ENCODE measurements around the gene KLHL4. TPM values are rescaled to one million over a fixed set of nuclear protein-coding genes. Genes with fewer than 3 reads are reported as not detected.

Gene KLHL4
- total RNA-seq, 4 donors from 2014 or later = 1.5 to 3.1 (median 2.0) TPM

- H3K27me3 ChIP-seq = no peaks in the 10 kb centered on the region
- H3K9me3 ChIP-seq = no peaks in the 10 kb centered on the region
- no peaks in the 10 kb centered on the region for H3K36me3 ChIP-seq
- no peaks in the 10 kb centered on the region for H3K4me1 ChIP-seq
- no peak for ATAC-seq
- 42 to 78% methylated on average over 2 to 6 of the region's 10 CpGs for WGBS, 2 donors (ENCODE audit: low coverage in 1 of 2)
- TF ChIP-seq POLR2A (IDR thresholded peaks at IDR 0.05) (no peak), POLR2AphosphoS5 (IDR thresholded peaks at IDR 0.05) (no peak), EP300 (IDR thresholded peaks at IDR 0.05) (no peak)
- no peak overlapping the region for H3K4me3 ChIP-seq
- H3K27ac ChIP-seq = no peak overlapping the region
Measured at GRCh38 chrX:87528487-87528886, 10.9 kb downstream of the KLHL4 start.

DNA sequence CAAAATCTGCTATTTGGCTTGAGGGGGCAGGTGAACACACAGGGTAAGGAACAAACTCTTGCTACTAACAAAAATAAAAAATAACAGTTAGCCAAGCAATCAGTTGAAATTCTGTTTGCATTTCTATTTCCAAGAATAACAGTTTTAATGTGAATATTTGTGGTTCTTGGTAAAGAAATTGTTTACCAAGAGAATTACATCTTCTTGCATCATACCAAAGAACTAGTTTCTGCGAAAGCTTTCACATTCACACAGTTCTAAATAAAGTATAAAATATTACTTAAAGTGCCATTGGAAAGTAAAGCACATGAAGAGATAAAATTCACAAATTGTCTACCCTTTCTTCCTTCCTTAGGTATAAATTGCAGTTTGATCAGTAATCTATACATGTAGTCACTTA is 54.4 kb downstream of the KLHL4 start:
- 88 to 100% methylated on average over 1 of the region's 1 CpG for WGBS, 2 donors (ENCODE audit: low coverage in 1 of 2)
- TF ChIP-seq, protein P1, sequence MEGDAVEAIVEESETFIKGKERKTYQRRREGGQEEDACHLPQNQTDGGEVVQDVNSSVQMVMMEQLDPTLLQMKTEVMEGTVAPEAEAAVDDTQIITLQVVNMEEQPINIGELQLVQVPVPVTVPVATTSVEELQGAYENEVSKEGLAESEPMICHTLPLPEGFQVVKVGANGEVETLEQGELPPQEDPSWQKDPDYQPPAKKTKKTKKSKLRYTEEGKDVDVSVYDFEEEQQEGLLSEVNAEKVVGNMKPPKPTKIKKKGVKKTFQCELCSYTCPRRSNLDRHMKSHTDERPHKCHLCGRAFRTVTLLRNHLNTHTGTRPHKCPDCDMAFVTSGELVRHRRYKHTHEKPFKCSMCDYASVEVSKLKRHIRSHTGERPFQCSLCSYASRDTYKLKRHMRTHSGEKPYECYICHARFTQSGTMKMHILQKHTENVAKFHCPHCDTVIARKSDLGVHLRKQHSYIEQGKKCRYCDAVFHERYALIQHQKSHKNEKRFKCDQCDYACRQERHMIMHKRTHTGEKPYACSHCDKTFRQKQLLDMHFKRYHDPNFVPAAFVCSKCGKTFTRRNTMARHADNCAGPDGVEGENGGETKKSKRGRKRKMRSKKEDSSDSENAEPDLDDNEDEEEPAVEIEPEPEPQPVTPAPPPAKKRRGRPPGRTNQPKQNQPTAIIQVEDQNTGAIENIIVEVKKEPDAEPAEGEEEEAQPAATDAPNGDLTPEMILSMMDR (IDR thresholded peaks at IDR 0.05) = no peak
- no peak for TF ChIP-seq EP300 (IDR thresholded peaks at IDR 0.05)
- no peak for TF ChIP-seq POLR2A (IDR thresholded peaks at IDR 0.05)
- TF ChIP-seq POLR2AphosphoS5 (IDR thresholded peaks at IDR 0.05) = no peak

DNA sequence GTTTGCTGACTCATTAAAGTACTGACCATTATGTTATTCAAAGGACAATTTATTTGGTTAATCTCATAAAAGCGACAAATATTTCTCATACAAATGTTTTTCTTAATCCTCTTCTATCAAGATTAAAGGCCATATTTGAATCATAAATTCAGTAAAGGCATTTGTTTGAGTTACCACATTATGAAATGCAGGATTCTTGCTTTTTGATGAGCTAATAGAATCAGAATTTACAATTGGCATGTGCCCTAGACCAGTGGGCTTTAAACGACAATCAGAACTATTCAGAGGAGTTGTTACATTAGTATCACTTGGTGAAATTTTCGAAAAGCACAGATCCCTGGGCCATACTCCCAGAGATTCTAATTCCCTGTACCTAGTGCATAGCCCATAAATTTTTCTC is 55.3 kb downstream of the KLHL4 start:
- no peaks in the 10 kb centered on the region for H3K4me1 ChIP-seq
- ATAC-seq = no peak
- no peak overlapping the region for H3K4me3 ChIP-seq
- H3K9me3 ChIP-seq = no peaks in the 10 kb centered on the region
- H3K36me3 ChIP-seq = no peaks in the 10 kb centered on the region
- WGBS, 2 donors (ENCODE audit: low coverage in 1 of 2) = 51 to 62% methylated on average over 3 of the region's 3 CpGs
- no peaks in the 10 kb centered on the region for H3K27me3 ChIP-seq
- H3K27ac ChIP-seq = no peak overlapping the region
- TF ChIP-seq POLR2A (IDR thresholded peaks at IDR 0.05) = no peak
- TF ChIP-seq POLR2AphosphoS5 (IDR thresholded peaks at IDR 0.05) = no peak
- TF ChIP-seq EP300 (IDR thresholded peaks at IDR 0.05) = no peak
- TF ChIP-seq, protein P1 (IDR thresholded peaks at IDR 0.05) = no peak

More for the DNA sequence above, 54.4 kb downstream of the KLHL4 start:
- no peaks in the 10 kb centered on the region for H3K9me3 ChIP-seq
- H3K4me1 ChIP-seq = no peaks in the 10 kb centered on the region
- no peak overlapping the region for H3K27ac ChIP-seq
- no peak overlapping the region for H3K4me3 ChIP-seq
- no peaks in the 10 kb centered on the region for H3K27me3 ChIP-seq
- no peak for ATAC-seq
- no peaks in the 10 kb centered on the region for H3K36me3 ChIP-seq

- ATAC-seq = no peak
- Histone ChIP-seq H3K4me1 (no peaks in the 10 kb centered on the region), H3K27me3 (no peaks in the 10 kb centered on the region), H3K9me3 (no peaks in the 10 kb centered on the region), H3K36me3 (no peaks in the 10 kb centered on the region), H3K4me3 (no peak overlapping the region), H3K27ac (no peak overlapping the region)
- TF ChIP-seq EP300 (IDR thresholded peaks at IDR 0.05) = no peak
- TF ChIP-seq, protein P1 (IDR thresholded peaks at IDR 0.05) = peak in 1 of 4 experiments; percentile 11
- WGBS, 2 donors (ENCODE audit: low coverage in 1 of 2) = 80% methylated on average over 1 of the region's 1 CpG; no CpG with 5 or more reads in 1 of the 2 donors
Measured at GRCh38 chrX:87578978-87579377, 61.4 kb downstream of the KLHL4 start.

GRCh38 chrX:87580862-87581261 is 63.3 kb downstream of the KLHL4 start:
- no CpG with 5 or more reads among the region's 2 CpGs for WGBS, 2 donors (ENCODE audit: low coverage in 1 of 2)
- H3K27me3 ChIP-seq = no peaks in the 10 kb centered on the region
- ATAC-seq = no peak
- no peaks in the 10 kb centered on the region for H3K36me3 ChIP-seq
- H3K4me3 ChIP-seq = no peak overlapping the region
- no peak for TF ChIP-seq POLR2A (IDR thresholded peaks at IDR 0.05)
- H3K9me3 ChIP-seq = no peaks in the 10 kb centered on the region
- H3K27ac ChIP-seq = no peak overlapping the region
- H3K4me1 ChIP-seq = no peaks in the 10 kb centered on the region

DNA sequence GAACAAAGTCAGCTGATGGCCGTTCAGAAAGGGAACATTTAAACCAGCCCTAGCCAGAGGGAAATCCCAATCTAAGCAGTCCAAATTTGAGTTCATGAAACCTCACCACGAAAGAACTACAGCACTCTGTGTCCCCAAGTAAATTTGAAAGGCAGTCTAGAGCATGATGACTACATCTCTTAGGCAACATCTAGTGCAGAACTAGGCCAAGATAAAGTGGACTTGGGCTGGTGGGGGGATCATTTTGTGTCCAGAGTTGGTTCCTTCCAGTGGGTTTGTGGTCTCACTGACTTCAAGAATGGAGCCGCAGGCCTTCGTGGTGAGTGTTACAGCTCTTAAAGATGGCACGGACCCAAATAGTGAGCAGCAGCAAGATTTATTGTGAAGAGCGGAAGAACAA is 64.9 kb downstream of the KLHL4 start:
- H3K36me3 ChIP-seq = no peaks in the 10 kb centered on the region
- no peaks in the 10 kb centered on the region for H3K27me3 ChIP-seq
- no peak overlapping the region for H3K27ac ChIP-seq
- H3K9me3 ChIP-seq = no peaks in the 10 kb centered on the region
- H3K4me1 ChIP-seq = no peaks in the 10 kb centered on the region
- no peak for TF ChIP-seq EP300 (IDR thresholded peaks at IDR 0.05)
- TF ChIP-seq POLR2AphosphoS5 (IDR thresholded peaks at IDR 0.05) = no peak
- TF ChIP-seq, protein P1 (IDR thresholded peaks at IDR 0.05) = no peak
- TF ChIP-seq POLR2A (IDR thresholded peaks at IDR 0.05) = no peak
- no peak for ATAC-seq
- WGBS, 2 donors (ENCODE audit: low coverage in 1 of 2) = 80 to 84% methylated on average over 1 to 2 of the region's 6 CpGs
- H3K4me3 ChIP-seq = no peak overlapping the region

Data from gastroesophageal sphincter (tissue), 4 donors.